GM23338 (cell line): ENCODE data around the gene FHOD1. TPM values are rescaled to one million over a fixed set of nuclear protein-coding genes. Genes with fewer than 3 reads are reported as not detected.
A peak's percentile ranks its signal among the peaks of the same experiment; 100 is the strongest.

Source experiments
- ATAC-seq: fragments of 200-7000 bp; cut with Tn5 transposase; 3 replicates; pipeline ENCODE4 v1.9.1; 2020
- DNase-seq: peaks from one replicate; pipeline ENCODE4 v3.0.0-alpha.2; 2015; ENCODE audit warnings: low spot score
- H2AFZ ChIP-seq: fragments of 200-600 bp; sonication (generic); 2 replicates; pipeline ENCODE4 v1.8.0; 2016; ENCODE audit warnings: antibody characterized with exemption, mild to moderate bottlenecking, moderate library complexity
- H3F3A ChIP-seq: fragments of 200-600 bp; sonication (generic); replicated peaks from 2 replicates; pipeline ENCODE4 v1.8.0; 2017; ENCODE audit warnings: antibody characterized with exemption, mixed run types, low read depth
- H3K27ac ChIP-seq: fragments of 200-600 bp; sonication (generic); 2 replicates; pipeline ENCODE4 v1.6.1; 2016; ENCODE audit warnings: low read depth
- H3K27me3 ChIP-seq: fragments of 200-600 bp; sonication (generic); 2 replicates; pipeline ENCODE4 v1.8.0; 2016; ENCODE audit warnings: mild to moderate bottlenecking, mixed run types, moderate library complexity; ENCODE audit not compliant: insufficient read depth
- H3K36me3 ChIP-seq: fragments of 200-600 bp; sonication (generic); 2 replicates; pipeline ENCODE4 v1.8.0; 2016; ENCODE audit warnings: mild to moderate bottlenecking; ENCODE audit not compliant: insufficient read depth
- H3K4me1 ChIP-seq: fragments of 200-600 bp; sonication (generic); 2 replicates; pipeline ENCODE4 v1.8.0; 2016; ENCODE audit warnings: mild to moderate bottlenecking, moderate library complexity; ENCODE audit not compliant: insufficient read depth
- H3K4me2 ChIP-seq: fragments of 200-600 bp; sonication (generic); 2 replicates; pipeline ENCODE4 v1.7.1; 2017; ENCODE audit warnings: mixed run types
- H3K4me3 ChIP-seq: fragments of 200-600 bp; sonication (generic); 2 replicates; pipeline ENCODE4 v1.6.1; 2016; ENCODE audit warnings: mixed run types
- H3K79me2 ChIP-seq: fragments of 200-600 bp; sonication (generic); replicated peaks from 2 replicates; pipeline ENCODE4 v1.8.0; 2017; ENCODE audit warnings: mild to moderate bottlenecking; ENCODE audit not compliant: insufficient read depth
- H3K9me2 ChIP-seq: fragments of 200-600 bp; sonication (generic); 2 replicates; pipeline ENCODE4 v1.8.0; 2017; ENCODE audit not compliant: insufficient read depth
- H4K20me1 ChIP-seq: fragments of 200-600 bp; sonication (generic); replicated peaks from 2 replicates; pipeline ENCODE4 v1.8.0; 2017; ENCODE audit warnings: mild to moderate bottlenecking; ENCODE audit not compliant: insufficient read depth
- H3K27ac Mint-ChIP-seq: 2 replicates; pipeline ENCODE4 v1.8.0; 2020; ENCODE audit warnings: inconsistent platforms, mild to moderate bottlenecking, moderate library complexity, mixed read lengths
- H3K27me3 Mint-ChIP-seq: 3 replicates; pipeline ENCODE4 v1.8.0; 2022; ENCODE audit warnings: low read depth, mild to moderate bottlenecking, moderate library complexity, mixed read lengths, inconsistent platforms; ENCODE audit not compliant: insufficient read depth, poor library complexity
- H3K36me3 Mint-ChIP-seq: 3 replicates; pipeline ENCODE4 v1.8.0; 2021; ENCODE audit warnings: low read depth, mild to moderate bottlenecking, inconsistent platforms, moderate library complexity, mixed read lengths
- H3K4me1 Mint-ChIP-seq: 3 replicates; pipeline ENCODE4 v1.8.0; 2020; ENCODE audit warnings: mild to moderate bottlenecking, inconsistent platforms, mixed read lengths
- H3K4me3 Mint-ChIP-seq: 3 replicates; pipeline ENCODE4 v1.8.0; 2021; ENCODE audit warnings: moderate library complexity, mild to moderate bottlenecking, inconsistent platforms, mixed read lengths
- H3K9me3 Mint-ChIP-seq: 3 replicates; pipeline ENCODE4 v1.8.0; 2020; ENCODE audit warnings: moderate library complexity, mild to moderate bottlenecking, inconsistent platforms, mixed read lengths
- EZH2phosphoT487 ChIP-seq: fragments of 200-600 bp; sonication (generic); IDR thresholded peaks from one replicate; pipeline ENCODE4 v1.8.1; 2018; ENCODE audit warnings: antibody characterized with exemption; ENCODE audit not compliant: unreplicated experiment
- JUNB ChIP-seq: IDR thresholded peaks from one replicate; pipeline ENCODE4 v1.6.1; 2016; ENCODE audit warnings: antibody characterized with exemption; ENCODE audit not compliant: unreplicated experiment
- NANOG ChIP-seq: IDR thresholded peaks from 2 replicates; pipeline ENCODE4 v1.6.1; 2016; ENCODE audit warnings: antibody characterized with exemption, borderline replicate concordance
- POLR2AphosphoS5 ChIP-seq: IDR thresholded peaks from 2 replicates; pipeline ENCODE4 v1.6.1; 2016; ENCODE audit warnings: antibody characterized with exemption, low read depth
- ZNF114 ChIP-seq: fragments of 250-450 bp; sonication (Bioruptor Pico); IDR thresholded peaks from 2 replicates; pipeline ENCODE4 v1.5.0; 2020; ENCODE audit warnings: mild to moderate bottlenecking, moderate library complexity
- ZNF331 ChIP-seq: fragments of 250-450 bp; sonication (Bioruptor Pico); IDR thresholded peaks from 2 replicates; pipeline ENCODE4 v1.5.0; 2020; ENCODE audit warnings: low read depth, mild to moderate bottlenecking, moderate library complexity
- polyA plus RNA-seq: library from polyadenylated mRNA; unstranded; fragments of >200 nt; fragmentation: Nextera tagmentation; extraction: Ambion mirVana; gene quantifications from 2 replicates; pipeline ENCODE4 v1.2.1, GENCODE V29; 2016
- total RNA-seq: library from RNA; depleted of rRNA; stranded (reverse); fragments of >200 nt; shearing (Covaris generic); gene quantifications from 2 replicates; pipeline ENCODE4 v1.2.3, GENCODE V29; 2014
- TF ChIP-seq, protein P1 (sequence below), 2 experiments: fragments of 200-600 bp in 1 of 2; sonication (generic) in 1 of 2; conservative IDR thresholded peaks; 2 replicates each; pipeline versions ENCODE4 v1.5.1 to v1.6.1; 2016 to 2017; ENCODE audit warnings: antibody characterized with exemption in 2 of 2, low read depth in 2 of 2, mild to moderate bottlenecking in 2 of 2, moderate library complexity in 1 of 2
- TF ChIP-seq, protein P2 (sequence below): IDR thresholded peaks from 2 replicates; pipeline ENCODE4 v1.6.1; 2016; ENCODE audit warnings: antibody characterized with exemption

The FHOD1 gene
- total and polyA plus RNA-seq, 2 experiments from 2014 or later: 26.2 to 52.7 TPM

DNA sequence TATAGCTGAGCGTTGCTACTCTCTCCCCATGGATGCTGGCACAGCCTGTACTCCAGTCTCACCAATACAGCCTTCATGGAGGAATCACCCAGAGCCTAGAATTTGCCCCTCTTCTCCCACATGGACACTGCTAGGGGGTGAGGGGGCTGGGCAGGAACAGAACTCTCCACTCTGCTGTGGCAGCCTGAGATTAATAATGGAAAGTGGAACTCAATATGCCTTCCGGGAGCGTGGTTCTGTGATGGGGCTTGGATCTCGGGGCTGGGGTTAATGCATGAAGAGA is 2.7 kb upstream of the FHOD1 start:
- Histone ChIP-seq H3K27ac (no peak overlapping the region), H3K4me3 (peak overlapping the region; percentile 89; the same call in 1 of the 2 replicates), H3K4me1 (peaks cover 20% of the 10 kb centered on the region), H3F3A (peaks cover 18% of the 10 kb centered on the region), H3K79me2 (peaks cover 7% of the 10 kb centered on the region), H3K4me2 (peak overlapping the region; percentile 94), H2AFZ (no peak overlapping the region), H3K36me3 (no peaks in the 10 kb centered on the region; the same call in 1 of the 2 replicates), H4K20me1 (no peaks in the 10 kb centered on the region; the same call in none of the 2 replicates), H3K9me2 (no peaks in the 10 kb centered on the region), H3K27me3 (peaks cover 34% of the 10 kb centered on the region)
- TF ChIP-seq, protein P1, sequence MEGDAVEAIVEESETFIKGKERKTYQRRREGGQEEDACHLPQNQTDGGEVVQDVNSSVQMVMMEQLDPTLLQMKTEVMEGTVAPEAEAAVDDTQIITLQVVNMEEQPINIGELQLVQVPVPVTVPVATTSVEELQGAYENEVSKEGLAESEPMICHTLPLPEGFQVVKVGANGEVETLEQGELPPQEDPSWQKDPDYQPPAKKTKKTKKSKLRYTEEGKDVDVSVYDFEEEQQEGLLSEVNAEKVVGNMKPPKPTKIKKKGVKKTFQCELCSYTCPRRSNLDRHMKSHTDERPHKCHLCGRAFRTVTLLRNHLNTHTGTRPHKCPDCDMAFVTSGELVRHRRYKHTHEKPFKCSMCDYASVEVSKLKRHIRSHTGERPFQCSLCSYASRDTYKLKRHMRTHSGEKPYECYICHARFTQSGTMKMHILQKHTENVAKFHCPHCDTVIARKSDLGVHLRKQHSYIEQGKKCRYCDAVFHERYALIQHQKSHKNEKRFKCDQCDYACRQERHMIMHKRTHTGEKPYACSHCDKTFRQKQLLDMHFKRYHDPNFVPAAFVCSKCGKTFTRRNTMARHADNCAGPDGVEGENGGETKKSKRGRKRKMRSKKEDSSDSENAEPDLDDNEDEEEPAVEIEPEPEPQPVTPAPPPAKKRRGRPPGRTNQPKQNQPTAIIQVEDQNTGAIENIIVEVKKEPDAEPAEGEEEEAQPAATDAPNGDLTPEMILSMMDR (conservative IDR thresholded peaks at IDR 0.05; ENCODE audit: low read depth in 2 of 2): no peak
- no peak for TF ChIP-seq POLR2AphosphoS5
- TF ChIP-seq ZNF114 (CRISPR knock-in tag): no peak
- TF ChIP-seq, protein P2, sequence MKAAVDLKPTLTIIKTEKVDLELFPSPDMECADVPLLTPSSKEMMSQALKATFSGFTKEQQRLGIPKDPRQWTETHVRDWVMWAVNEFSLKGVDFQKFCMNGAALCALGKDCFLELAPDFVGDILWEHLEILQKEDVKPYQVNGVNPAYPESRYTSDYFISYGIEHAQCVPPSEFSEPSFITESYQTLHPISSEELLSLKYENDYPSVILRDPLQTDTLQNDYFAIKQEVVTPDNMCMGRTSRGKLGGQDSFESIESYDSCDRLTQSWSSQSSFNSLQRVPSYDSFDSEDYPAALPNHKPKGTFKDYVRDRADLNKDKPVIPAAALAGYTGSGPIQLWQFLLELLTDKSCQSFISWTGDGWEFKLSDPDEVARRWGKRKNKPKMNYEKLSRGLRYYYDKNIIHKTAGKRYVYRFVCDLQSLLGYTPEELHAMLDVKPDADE: no peak
- Mint-ChIP-seq H3K4me1 (peaks cover 29% of the 10 kb centered on the region), H3K4me3 (peak overlapping the region; percentile 81), H3K9me3 (no peaks in the 10 kb centered on the region), H3K27ac (no peak overlapping the region), H3K36me3 (peaks cover 3% of the 10 kb centered on the region; the same call in 2 of the 3 replicates), H3K27me3 (peaks cover 27% of the 10 kb centered on the region)
- no peak for ATAC-seq
- DNase-seq: no peak

DNA sequence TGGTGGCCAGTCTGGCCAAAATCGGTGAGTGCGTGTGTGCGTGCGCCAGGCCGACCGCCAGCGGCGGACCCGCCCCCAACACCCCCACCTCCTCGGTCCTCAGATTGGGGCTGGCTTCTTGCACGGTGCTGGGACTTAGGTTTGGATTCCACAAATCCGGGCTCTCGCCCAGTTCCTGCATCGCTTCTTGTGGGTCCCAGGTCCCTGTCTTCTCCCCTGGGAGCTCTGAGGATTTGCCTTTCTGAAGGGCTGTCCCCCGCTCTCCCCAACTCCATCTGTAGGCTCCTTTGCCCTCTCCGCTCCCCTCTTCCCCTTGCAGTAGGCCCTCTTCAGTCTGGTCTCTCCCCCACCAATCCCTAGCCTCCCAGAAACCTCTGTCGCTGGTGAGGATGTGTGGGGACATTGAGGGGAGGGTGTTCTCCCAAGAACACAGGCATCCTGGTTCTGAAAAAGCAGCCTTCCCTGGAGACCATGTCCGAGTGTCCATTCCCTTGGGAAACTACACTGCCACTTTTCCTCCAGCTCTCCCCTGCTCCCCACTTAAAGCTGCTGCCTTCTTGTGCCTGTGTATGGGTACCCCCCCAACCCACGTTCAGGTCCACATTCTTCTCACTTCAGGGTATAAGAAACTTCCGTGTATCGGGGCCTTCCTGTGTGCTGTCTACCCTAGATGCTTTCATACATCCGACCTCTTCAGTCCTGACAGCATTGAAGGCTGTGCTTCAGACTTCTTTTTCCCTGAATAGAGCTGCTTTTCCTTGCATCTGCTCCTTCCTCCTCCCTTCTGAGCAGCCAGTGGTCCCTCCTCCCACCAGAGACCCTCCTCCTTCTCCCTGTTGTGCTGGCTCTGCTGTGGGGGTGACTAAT is 2.1 kb upstream of the FHOD1 start:
- Histone ChIP-seq H3K4me3 (peak overlapping the region; percentile 89), H3K4me2 (peak overlapping the region; percentile 94), H3F3A (peaks cover 18% of the 10 kb centered on the region), H3K4me1 (peaks cover 23% of the 10 kb centered on the region), H4K20me1 (no peaks in the 10 kb centered on the region; the same call in none of the 2 replicates), H3K36me3 (no peaks in the 10 kb centered on the region; the same call in 1 of the 2 replicates), H3K9me2 (no peaks in the 10 kb centered on the region), H3K27ac (no peak overlapping the region), H3K79me2 (peaks cover 12% of the 10 kb centered on the region), H3K27me3 (peaks cover 34% of the 10 kb centered on the region), H2AFZ (peak overlapping the region; percentile 84; the same call in 1 of the 2 replicates)
- DNase-seq: peak; percentile 59
- no peak for TF ChIP-seq NANOG
- no peak for TF ChIP-seq EZH2phosphoT487
- TF ChIP-seq JUNB: no peak
- TF ChIP-seq, protein P1 (conservative IDR thresholded peaks at IDR 0.05; ENCODE audit: low read depth in 2 of 2): no peak
- TF ChIP-seq ZNF331 (CRISPR knock-in tag): no peak
- TF ChIP-seq, protein P2: no peak
- Mint-ChIP-seq H3K36me3 (peaks cover 5% of the 10 kb centered on the region; the same call in 2 of the 3 replicates), H3K27me3 (peaks cover 27% of the 10 kb centered on the region), H3K27ac (no peak overlapping the region), H3K9me3 (no peaks in the 10 kb centered on the region), H3K4me3 (peak overlapping the region; percentile 81), H3K4me1 (peaks cover 34% of the 10 kb centered on the region)
- ATAC-seq: no peak; the same call in 2 of the 3 replicates
